SH-SY5Y (cell line): ENCODE measurements around the gene ATAD3C.

ENCODE experiments used
- GATA2 ChIP-seq: IDR thresholded peaks from 2 replicates; pipeline ENCODE4 v1.6.1; 2011; ENCODE audit warnings: mild to moderate bottlenecking, low read depth, low read length
- GATA3 ChIP-seq: IDR thresholded peaks from 2 replicates; pipeline ENCODE4 v1.6.1; 2011; ENCODE audit warnings: low read depth, mild to moderate bottlenecking, low read length, moderate library complexity

The ATAD3C gene, protein sequence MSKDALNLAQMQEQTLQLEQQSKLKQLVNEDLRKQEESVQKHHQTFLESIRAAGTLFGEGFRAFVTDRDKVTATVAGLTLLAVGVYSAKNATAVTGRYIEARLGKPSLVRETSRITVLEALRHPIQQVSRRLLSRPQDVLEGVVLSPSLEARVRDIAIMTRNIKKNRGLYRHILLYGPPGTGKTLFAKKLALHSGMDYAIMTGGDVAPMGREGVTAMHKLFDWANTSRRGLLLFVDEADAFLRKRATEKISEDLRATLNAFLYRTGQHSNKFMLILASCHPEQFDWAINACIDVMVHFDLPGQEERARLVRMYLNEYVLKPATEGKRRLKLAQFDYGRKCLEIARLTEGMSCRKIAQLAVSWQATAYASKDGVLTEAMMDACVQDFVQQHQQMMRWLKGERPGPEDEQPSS

GRCh38 chr1:1449099-1449739, at the start of gene ATAD3C:
Gene ATAD3C (plus strand): TSS chr1:1449689. CDS start chr1:1450684, 995 bp downstream.
- TF ChIP-seq GATA2 (no peak), GATA3 (no peak)

DNA sequence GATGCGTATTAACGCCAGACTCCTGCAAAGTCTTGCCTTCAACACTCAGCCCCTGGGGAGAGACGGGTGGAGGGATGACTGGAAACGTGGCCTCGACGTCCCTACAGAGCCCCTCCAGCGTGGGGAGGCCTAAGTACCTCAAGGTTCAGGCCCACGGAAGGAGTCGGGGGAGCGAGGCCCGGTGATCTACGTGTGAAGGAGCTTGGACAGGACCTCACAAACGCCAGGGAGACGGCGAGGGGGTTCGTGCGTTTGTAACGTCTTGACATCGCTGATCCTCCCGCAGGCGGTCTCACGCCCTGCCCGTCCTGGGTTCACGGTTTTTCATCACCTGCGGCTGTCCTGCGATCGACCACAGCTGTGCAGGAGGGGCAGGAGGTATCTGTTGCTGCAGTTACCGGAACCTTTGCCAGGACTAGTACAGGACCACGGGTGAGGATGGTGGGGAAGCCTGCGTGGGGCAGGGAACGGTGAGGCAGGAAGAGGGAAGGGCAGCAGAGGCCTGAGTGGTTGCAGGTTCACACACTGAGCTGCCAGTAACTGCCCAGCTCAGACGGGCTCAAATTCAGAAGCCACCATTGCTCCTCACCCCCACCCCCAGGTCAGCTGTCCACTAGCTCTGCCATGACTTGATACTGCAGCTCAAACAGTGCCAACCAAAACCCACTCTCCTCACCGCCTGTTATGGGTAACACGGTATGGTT, 49.5 kb upstream of the ATAD3C start:
- TF ChIP-seq GATA3 (no peak), GATA2 (no peak)

DNA sequence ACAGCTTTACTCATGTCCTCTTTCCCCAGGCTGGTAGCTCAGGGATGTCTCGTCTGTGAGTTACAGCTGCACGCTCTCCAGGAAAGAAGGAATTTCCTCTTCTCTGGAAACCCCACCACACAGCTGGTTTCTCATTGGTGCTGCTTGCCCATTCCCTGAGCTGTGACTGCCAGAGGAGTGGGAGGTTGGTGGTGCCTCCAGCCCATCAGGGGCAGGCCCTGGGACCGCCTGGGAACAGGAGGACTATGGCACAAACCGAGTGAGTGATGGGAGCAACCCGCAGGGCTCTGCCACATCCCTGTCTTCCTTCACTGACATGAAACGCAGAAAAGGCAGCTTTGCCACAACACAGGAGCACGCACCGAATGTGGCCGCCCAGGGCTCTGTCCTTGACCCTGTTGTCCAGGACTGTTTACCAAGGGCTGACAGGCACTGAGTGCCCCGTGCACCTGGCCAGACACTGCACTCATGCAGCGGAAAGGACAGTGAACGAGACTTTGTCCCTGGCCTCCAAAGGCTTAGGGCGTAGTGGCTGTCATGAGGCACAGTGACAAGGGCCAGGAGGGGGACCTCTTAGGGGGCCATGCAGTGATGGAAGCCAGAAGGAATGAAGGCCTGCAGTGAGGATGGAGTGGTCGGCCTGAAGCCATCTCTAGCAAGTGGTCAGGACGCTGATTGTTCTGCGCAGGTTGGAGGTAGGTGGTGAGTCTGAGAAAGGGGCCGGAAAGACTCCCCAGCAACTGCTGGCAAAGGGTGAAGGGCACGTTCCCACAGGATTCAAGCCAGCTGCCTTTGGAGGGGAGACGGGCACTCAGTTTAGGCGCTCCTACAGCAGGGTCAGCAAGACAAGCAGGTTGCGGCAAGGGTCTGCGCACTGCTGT, 48.7 kb upstream of the ATAD3C start:
- TF ChIP-seq GATA3 (no peak), GATA2 (no peak)

DNA sequence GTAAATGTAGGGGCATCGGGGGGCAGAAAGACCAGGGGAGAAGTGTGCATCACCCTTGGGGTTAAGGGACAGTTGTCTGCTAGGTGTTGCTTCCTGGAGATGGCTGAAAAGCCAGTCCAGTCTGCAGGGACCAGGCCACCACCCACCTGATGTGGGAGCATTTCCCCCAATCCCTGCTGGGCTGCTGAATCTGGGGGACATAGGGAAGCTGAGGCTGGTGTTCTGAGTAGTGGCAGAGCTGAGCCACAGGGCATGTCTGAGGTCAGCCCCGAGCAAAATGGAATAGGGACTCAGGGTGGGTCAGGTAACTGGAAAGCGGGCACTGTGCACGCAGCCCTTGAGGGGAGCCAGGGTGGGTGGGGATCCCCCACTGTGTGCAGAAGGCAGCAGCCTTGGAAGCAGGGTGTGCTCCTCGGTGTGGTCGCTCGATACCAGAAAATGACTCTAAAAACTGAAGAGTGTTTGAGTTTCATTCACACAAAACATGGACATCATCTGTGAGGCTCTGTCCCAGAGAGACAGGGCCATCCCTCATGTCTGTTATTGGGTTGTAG, 48.0 kb upstream of the ATAD3C start:
- no peak for TF ChIP-seq GATA3
- TF ChIP-seq GATA2, result no peak

DNA sequence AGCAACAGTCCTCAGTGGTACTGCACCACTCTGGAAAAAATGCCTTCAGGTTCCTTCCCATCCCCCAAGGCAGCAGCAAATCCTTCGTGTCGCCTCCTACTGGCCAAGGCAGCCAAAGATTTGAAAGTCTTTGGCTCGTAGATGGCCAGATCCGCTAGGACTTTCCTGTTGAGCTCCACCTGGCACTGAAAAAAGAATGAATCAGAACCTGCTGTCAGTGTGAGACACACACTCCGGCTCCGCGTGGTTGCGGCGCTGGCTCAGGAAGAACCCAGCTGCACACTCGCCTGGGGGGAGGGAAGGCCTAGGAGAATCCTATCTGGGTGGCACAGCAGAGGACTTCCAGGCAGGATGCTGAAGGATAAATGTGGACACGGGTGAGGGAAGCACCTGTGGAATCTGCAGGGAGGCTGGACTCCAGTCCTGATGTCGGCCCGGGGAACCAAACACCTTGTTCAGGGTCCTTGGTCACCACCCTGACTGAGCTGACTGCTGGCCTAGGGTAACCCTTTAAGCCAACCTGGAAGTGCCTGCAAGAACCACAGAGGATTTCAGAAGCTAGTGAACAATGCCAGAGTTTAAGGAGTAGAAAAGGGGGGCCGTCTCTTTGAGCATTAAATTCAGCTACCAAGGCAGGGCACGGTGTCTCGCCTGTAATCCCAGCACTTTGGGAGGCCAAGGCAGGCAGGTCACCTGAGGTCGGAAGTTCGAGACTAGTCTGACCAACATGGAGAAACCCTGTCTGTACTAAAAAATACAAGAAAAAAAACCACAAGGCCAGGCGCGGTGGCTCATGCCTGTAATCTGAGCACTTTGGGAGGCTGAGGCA, 47.2 kb upstream of the ATAD3C start:
- TF ChIP-seq GATA2, result no peak
- TF ChIP-seq GATA3, result no peak

GRCh38 chr1:1403653-1404052, 45.8 kb upstream of the ATAD3C start:
- TF ChIP-seq GATA2, result no peak
- TF ChIP-seq GATA3, result no peak

DNA sequence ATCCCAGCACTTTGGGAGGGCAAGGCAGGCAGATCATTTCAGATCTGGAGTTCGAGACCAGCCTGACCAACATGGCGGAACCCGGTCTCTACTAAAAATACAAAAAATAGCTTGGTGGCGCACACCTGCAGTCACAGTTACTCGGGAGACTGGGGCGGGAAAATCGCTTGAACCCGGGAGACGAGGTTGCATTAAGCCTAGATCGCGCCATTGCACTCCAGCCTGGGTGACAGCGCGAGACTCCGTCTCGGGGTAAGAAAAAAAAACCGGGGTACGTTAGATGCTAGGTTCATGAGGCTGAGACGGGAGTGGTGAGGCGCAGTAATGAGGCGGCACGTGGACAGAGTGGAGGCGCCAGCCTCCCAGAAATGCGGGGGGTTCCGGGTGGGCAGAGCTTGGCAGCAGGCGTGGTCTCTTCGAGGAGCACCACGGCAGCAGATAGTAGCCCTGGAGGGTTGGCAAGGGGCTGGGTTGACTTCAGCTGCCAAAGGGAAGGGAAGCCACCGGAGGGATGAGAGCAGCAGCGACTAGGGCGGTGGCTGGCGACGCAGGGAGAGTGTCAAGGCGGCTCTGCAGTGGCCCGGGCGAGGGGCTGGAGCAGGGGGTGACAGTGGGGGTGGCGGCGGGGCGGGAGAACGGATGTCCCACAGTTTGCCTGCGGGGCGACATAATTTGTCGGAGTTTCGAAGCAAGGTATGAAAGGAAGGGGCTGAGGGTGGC, 43.2 kb upstream of the ATAD3C start:
- TF ChIP-seq GATA2 (no peak), GATA3 (no peak)

GRCh38 chr1:1406821-1407635, 42.5 kb upstream of the ATAD3C start, which contains the start of gene MRPL20:
Gene MRPL20 (minus strand): TSS chr1:1407293. CDS start chr1:1407217, 76 bp downstream.
- TF ChIP-seq GATA3 (no peak), GATA2 (no peak)

DNA sequence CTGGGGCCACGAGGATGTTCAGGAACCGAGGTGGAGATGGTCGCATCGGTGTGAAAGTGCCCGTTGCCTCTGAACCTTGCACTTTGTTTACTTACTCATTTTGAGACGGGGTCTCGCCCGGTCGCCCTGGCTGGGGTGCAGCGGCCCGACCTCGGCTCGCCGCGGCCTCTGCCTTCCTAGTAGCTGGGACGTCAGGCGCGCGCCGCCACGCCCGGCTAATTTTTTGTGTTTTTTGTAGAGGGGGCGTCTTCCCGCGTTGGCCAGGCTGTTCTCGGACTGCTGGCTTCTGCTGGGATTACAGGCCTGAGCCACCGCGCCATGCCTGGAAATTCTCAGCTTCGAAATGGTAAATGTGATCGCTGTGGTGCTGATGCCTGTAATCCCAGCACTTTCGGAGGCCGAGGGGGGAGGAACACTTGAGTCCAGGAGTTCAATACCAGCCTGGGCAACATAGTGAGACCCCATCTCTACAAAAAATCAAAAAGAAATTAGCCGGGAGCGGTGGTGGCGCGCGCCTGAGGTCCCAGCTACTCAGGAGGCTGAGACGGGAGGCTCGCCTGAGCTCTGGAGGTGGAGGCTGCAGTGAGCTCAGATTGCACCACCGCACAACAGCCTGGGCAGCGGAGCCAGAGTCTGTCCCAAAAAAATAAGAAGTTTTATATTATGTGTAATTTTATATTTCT, 41.7 kb upstream of the ATAD3C start:
- TF ChIP-seq GATA2, result no peak
- no peak for TF ChIP-seq GATA3

- TF ChIP-seq GATA3, result no peak
- no peak for TF ChIP-seq GATA2
Measured at GRCh38 chr1:1411626-1412025, 37.9 kb upstream of the ATAD3C start.

GRCh38 chr1:1415751-1416150, 33.7 kb upstream of the ATAD3C start:
- TF ChIP-seq GATA2 (no peak), GATA3 (no peak)
